ENCODE data around the gene MICAL1. TPM values are rescaled to one million over a fixed set of nuclear protein-coding genes. Genes with fewer than 3 reads are reported as not detected.
"Not testable (repeated sequence)": the region's sequence is repeated elsewhere in the genome, so short reads cannot be mapped to it uniquely, and the experiment has no call there.

The MICAL1 gene
- total RNA-seq, 1 experiment from 2014 or later, result 10.8 TPM

DNA sequence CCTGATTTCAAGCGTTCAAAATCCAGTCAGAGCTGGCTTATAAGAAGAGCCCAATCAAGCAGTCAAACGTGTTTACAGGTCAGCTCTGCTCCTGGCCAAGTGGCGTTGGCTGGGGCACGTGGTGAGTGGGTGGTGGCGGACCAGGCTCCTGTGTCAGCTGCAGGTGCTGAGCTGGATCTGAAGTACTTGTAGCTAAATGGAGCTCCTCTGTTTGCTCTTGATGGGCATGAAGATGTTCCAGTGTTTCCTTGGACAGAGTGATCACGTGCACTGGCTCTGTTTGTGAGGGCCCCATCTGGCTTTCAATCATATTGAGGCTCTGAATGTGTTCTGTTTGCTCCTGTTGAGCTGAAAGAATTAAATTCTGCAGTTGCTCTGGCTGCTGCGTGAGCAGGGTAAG lies 10.2 kb upstream of the MICAL1 start:
- no peak for TF ChIP-seq EZH2 (IDR thresholded peaks at IDR 0.05; ENCODE audit: low read depth)
- TF ChIP-seq, protein P1, sequence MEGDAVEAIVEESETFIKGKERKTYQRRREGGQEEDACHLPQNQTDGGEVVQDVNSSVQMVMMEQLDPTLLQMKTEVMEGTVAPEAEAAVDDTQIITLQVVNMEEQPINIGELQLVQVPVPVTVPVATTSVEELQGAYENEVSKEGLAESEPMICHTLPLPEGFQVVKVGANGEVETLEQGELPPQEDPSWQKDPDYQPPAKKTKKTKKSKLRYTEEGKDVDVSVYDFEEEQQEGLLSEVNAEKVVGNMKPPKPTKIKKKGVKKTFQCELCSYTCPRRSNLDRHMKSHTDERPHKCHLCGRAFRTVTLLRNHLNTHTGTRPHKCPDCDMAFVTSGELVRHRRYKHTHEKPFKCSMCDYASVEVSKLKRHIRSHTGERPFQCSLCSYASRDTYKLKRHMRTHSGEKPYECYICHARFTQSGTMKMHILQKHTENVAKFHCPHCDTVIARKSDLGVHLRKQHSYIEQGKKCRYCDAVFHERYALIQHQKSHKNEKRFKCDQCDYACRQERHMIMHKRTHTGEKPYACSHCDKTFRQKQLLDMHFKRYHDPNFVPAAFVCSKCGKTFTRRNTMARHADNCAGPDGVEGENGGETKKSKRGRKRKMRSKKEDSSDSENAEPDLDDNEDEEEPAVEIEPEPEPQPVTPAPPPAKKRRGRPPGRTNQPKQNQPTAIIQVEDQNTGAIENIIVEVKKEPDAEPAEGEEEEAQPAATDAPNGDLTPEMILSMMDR (conservative IDR thresholded peaks at IDR 0.05), result no peak
- Histone ChIP-seq H4K20me1 (ENCODE audit: insufficient read depth) (peaks cover 15% of the 10 kb centered on the region), H3F3A (ENCODE audit: insufficient read depth, low read depth) (peaks cover 6% of the 10 kb centered on the region; the same call in 1 of the 2 replicates), H3K36me3 (ENCODE audit: low read depth) (peaks cover 54% of the 10 kb centered on the region), H3K79me2 (ENCODE audit: low read depth) (no peaks in the 10 kb centered on the region), H2AFZ (no peak overlapping the region), H3K27me3 (ENCODE audit: insufficient read depth, low read depth) (no peaks in the 10 kb centered on the region), H3K4me1 (replicated peaks; ENCODE audit: insufficient read depth) (no peaks in the 10 kb centered on the region), H3K9me3 (ENCODE audit: insufficient read depth, low read depth) (no peaks in the 10 kb centered on the region), H3K4me2 (no peak overlapping the region), H3K27ac (no peak overlapping the region), H3K9me2 (ENCODE audit: insufficient read depth) (no peaks in the 10 kb centered on the region), H3K4me3 (no peak overlapping the region)
- BruUV-seq (replicated peaks), result no TSS peak
- no peak for DNase-seq
- CTCF ChIA-PET, result no interaction called here
- intact Hi-C loops (cut with micrococcal nuclease; ENCODE audit: unreplicated experiment), result no loop called here
- POLR2A ChIA-PET (ENCODE audit: unreplicated experiment), result interaction anchor here (0.8 kb wide), 1 partner anchor 13 kb away, joined by 7 read pairs; no protein-coding TSS in a partner anchor

DNA sequence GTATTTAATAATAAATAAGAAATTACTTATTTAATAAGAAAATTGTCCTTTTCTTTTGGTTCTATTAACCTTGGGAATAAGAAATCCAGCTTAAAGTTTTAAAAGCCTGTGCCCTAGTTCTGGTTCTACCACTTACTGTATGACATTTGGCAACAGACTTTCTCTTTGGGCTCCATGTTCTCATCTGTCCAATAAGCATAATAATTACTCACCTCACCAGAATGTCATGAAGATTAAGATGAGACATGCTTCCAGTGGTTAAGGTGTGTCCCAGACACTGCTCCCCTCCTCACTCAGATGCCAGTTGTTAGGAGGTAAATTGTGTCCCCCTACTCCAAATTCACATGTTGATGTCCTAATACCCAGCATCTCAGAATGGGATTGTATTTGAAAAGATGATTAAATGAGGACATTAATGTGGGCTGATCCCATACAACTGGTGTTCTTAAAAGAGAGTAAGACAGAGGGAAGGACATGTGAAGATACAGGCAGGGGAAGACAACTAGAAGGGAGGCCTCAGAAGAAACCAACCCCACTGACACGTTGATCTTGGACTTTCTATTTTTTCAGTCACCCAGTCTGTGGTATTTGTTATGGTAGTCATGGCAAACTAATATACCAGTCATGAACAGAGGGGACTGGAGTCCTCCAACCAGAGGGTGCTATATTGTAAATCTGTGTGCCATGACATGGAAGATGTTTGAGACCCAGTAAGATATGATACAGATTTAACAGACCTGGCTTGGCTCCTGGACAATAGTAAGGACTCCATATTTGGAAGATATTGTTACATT lies 6.4 kb upstream of the MICAL1 start:
- H3K9me2 ChIP-seq (ENCODE audit: insufficient read depth), result no peaks in the 10 kb centered on the region
- ChIA-PET CTCF (no interaction called here), POLR2A (ENCODE audit: unreplicated experiment) (interaction anchor here (0.6 kb wide), 1 partner anchor 355 kb away, joined by 4 read pairs; no protein-coding TSS in a partner anchor)
- peaks cover 24% of the 10 kb centered on the region; the same call in 1 of the 2 replicates for H3F3A ChIP-seq (ENCODE audit: insufficient read depth, low read depth)
- peaks cover 39% of the 10 kb centered on the region for H3K36me3 ChIP-seq (ENCODE audit: low read depth)
- no peaks in the 10 kb centered on the region for H3K79me2 ChIP-seq (ENCODE audit: low read depth)
- no peak overlapping the region for H3K4me2 ChIP-seq
- H3K4me3 ChIP-seq, result no peak overlapping the region
- H2AFZ ChIP-seq, result no peak overlapping the region
- no peaks in the 10 kb centered on the region for H3K9me3 ChIP-seq (ENCODE audit: insufficient read depth, low read depth)
- no peak for TF ChIP-seq EZH2 (IDR thresholded peaks at IDR 0.05; ENCODE audit: low read depth)
- TF ChIP-seq, protein P1 (conservative IDR thresholded peaks at IDR 0.05), result no peak
- H3K4me1 ChIP-seq (replicated peaks; ENCODE audit: insufficient read depth), result no peaks in the 10 kb centered on the region
- H4K20me1 ChIP-seq (ENCODE audit: insufficient read depth), result peaks cover 10% of the 10 kb centered on the region
- H3K27me3 ChIP-seq (ENCODE audit: insufficient read depth, low read depth), result no peaks in the 10 kb centered on the region
- intact Hi-C loops (cut with micrococcal nuclease; ENCODE audit: unreplicated experiment), result no loop called here
- no TSS peak for BruUV-seq (replicated peaks)
- no peak for DNase-seq
- no peak overlapping the region for H3K27ac ChIP-seq

DNA sequence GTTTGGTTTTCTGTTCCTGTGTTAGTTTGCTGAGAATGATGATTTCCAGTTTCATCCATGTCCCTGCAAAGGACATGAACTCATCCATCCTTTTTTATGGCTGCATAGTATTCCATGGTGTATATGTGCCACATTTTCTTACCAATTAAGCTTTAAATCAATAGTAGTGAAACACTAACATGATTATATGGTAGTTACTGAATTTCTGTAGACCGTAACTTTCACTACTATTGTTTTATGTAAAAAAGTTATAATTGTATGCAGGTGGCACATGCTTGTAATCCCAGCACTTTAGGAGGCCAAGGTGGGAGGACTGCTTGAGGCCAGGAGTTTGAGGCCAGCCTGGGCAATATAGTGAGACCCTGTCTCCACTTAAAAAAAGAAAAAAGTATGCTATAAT lies 5.6 kb upstream of the MICAL1 start:
- Histone ChIP-seq H3K36me3 (ENCODE audit: low read depth) (peaks cover 34% of the 10 kb centered on the region), H3F3A (ENCODE audit: insufficient read depth, low read depth) (peaks cover 31% of the 10 kb centered on the region; the same call in 1 of the 2 replicates)
- intact Hi-C loops (cut with micrococcal nuclease; ENCODE audit: unreplicated experiment); H4K20me1 ChIP-seq (ENCODE audit: insufficient read depth); DNase-seq; H3K27me3 ChIP-seq (ENCODE audit: insufficient read depth, low read depth); H3K27ac ChIP-seq; H2AFZ ChIP-seq; CTCF ChIA-PET; BruUV-seq (replicated peaks); H3K4me1 ChIP-seq (replicated peaks; ENCODE audit: insufficient read depth); H3K9me3 ChIP-seq (ENCODE audit: insufficient read depth, low read depth); H3K9me2 ChIP-seq (ENCODE audit: insufficient read depth); H3K4me3 ChIP-seq; H3K4me2 ChIP-seq; H3K79me2 ChIP-seq (ENCODE audit: low read depth): not testable (repeated sequence)
- POLR2A ChIA-PET (ENCODE audit: unreplicated experiment), result interaction anchor here (0.6 kb wide), 1 partner anchor 355 kb away, joined by 4 read pairs; no protein-coding TSS in a partner anchor

Measured in PC-9 (cell line).